PFSK-1 (cell line): ENCODE results near the gene KCP.

Experiments
- FOXP2 ChIP-seq: optimal IDR thresholded peaks from 2 replicates; pipeline ENCODE3; 2011; ENCODE audit warnings: borderline replicate concordance, control low read depth, inconsistent platforms; ENCODE audit not compliant: insufficient read depth; ENCODE audit errors: extremely low read length, extremely low read depth
- POLR2AphosphoS5 ChIP-seq: IDR thresholded peaks from 2 replicates; pipeline ENCODE4 v1.6.1; 2012; ENCODE audit warnings: low read depth, mild to moderate bottlenecking, control low read depth, low read length, moderate library complexity
- SIN3A ChIP-seq: IDR thresholded peaks from 2 replicates; pipeline ENCODE4 v1.6.1; 2012; ENCODE audit warnings: mild to moderate bottlenecking, low read length, moderate library complexity, borderline replicate concordance; ENCODE audit not compliant: insufficient read depth
- TAF1 ChIP-seq: IDR thresholded peaks from 2 replicates; pipeline ENCODE4 v1.6.1; 2012; ENCODE audit warnings: low read length, control low read depth, borderline replicate concordance; ENCODE audit not compliant: insufficient read depth
- TF ChIP-seq, protein P1 (sequence below), 2 experiments: IDR thresholded peaks; 2 replicates each; pipeline versions ENCODE4 v1.6.1 to v1.8.0; 2011 to 2012; ENCODE audit warnings: low read depth in 2 of 2, low read length in 2 of 2, control low read depth in 1 of 2, inconsistent platforms in 1 of 2, mild to moderate bottlenecking in 1 of 2, moderate library complexity in 1 of 2; ENCODE audit not compliant: insufficient read depth in 1 of 2

The KCP gene

DNA sequence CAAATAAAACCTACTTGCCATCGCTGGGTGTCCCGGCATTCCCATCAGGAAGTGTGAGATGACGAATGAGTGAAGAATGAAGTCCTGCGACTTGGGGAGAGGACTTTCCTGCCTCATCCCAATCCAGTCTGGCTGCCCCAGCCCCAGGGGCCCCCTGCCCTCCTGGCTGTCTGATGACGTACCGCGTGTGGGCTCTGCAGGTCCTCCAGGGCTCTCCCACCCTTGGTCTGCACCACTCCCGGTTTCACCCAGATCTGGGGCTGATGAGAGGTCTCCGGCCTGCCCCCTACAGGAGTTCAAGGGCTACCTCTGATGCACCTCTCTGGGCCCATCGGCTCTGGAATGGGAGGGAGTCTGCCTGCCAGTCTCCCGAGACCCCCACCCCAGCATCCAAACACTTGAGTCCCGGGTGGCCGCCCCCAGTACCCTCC, 38.1 kb downstream of the KCP start:
- TF ChIP-seq SIN3A (no peak), FOXP2 (no peak), POLR2AphosphoS5 (no peak), TAF1 (no peak)
- TF ChIP-seq, protein P1, sequence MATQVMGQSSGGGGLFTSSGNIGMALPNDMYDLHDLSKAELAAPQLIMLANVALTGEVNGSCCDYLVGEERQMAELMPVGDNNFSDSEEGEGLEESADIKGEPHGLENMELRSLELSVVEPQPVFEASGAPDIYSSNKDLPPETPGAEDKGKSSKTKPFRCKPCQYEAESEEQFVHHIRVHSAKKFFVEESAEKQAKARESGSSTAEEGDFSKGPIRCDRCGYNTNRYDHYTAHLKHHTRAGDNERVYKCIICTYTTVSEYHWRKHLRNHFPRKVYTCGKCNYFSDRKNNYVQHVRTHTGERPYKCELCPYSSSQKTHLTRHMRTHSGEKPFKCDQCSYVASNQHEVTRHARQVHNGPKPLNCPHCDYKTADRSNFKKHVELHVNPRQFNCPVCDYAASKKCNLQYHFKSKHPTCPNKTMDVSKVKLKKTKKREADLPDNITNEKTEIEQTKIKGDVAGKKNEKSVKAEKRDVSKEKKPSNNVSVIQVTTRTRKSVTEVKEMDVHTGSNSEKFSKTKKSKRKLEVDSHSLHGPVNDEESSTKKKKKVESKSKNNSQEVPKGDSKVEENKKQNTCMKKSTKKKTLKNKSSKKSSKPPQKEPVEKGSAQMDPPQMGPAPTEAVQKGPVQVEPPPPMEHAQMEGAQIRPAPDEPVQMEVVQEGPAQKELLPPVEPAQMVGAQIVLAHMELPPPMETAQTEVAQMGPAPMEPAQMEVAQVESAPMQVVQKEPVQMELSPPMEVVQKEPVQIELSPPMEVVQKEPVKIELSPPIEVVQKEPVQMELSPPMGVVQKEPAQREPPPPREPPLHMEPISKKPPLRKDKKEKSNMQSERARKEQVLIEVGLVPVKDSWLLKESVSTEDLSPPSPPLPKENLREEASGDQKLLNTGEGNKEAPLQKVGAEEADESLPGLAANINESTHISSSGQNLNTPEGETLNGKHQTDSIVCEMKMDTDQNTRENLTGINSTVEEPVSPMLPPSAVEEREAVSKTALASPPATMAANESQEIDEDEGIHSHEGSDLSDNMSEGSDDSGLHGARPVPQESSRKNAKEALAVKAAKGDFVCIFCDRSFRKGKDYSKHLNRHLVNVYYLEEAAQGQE (IDR thresholded peaks at IDR 0.05; ENCODE audit: insufficient read depth in 1 of 2, low read depth in 2 of 2, low read length in 2 of 2) = no peak

DNA sequence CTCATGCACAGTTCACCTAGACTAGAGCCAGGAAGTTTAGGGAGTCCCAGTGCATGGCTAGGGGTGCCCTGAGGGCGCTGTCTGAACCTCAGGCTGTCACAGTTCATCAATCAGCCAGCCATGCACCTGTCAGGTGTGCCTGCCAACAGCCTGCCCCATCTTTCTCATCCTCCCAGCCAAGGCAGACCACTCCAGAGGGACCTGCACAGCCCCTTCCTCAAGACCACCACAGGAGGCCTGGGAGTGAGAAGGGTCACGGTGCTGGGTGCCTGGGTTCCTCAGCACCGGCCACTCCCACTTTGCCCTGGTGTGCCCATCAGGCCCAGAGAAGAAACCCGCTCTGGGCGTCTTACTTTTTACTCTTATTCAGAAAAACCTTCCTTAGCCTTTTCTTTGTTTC, 39.5 kb downstream of the KCP start:
- no peak for TF ChIP-seq FOXP2
- TF ChIP-seq POLR2AphosphoS5 = no peak
- TF ChIP-seq, protein P1 (IDR thresholded peaks at IDR 0.05; ENCODE audit: insufficient read depth in 1 of 2, low read depth in 2 of 2, low read length in 2 of 2) = no peak
- TF ChIP-seq SIN3A = no peak

DNA sequence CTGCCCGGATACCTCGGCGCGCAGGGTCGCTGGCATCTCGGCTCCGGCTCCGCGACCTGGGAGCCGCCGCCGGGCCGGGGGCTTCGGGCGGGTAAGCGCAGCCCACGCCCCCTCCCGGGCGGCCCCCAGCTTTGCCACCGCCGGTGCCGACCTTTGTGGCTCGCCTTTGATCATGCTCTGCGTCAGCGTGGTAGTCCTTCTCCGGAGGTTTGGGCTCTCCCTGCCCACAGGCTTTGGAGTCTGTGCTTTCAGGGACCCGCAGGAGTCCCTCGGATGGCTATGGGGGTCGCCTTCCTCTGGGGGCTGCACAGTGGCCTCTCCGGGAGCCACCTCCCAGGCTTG, 40.6 kb downstream of the KCP start:
- TF ChIP-seq TAF1 = no peak
- TF ChIP-seq SIN3A = no peak

- TF ChIP-seq POLR2AphosphoS5 (no peak), SIN3A (no peak), TAF1 (no peak), FOXP2 (no peak)
- TF ChIP-seq, protein P1 (IDR thresholded peaks at IDR 0.05; ENCODE audit: insufficient read depth in 1 of 2, low read depth in 2 of 2, low read length in 2 of 2) = no peak
Measured at GRCh38 chr7:128869138-128869943, 41.2 kb downstream of the KCP start.

- TF ChIP-seq TAF1 (no peak), FOXP2 (no peak), POLR2AphosphoS5 (no peak), SIN3A (no peak)
- TF ChIP-seq, protein P1 (IDR thresholded peaks at IDR 0.05; ENCODE audit: insufficient read depth in 1 of 2, low read depth in 2 of 2, low read length in 2 of 2) = no peak
Measured at GRCh38 chr7:128868624-128869137, 41.8 kb downstream of the KCP start.
